Thyroid gland (tissue), 4 donors: ENCODE data around the gene CTNNA3.

Experiments
- CTCF ChIP-seq, 6 experiments: fragments of 200-600 bp in 3 of 6; fragments of 450-650 bp in 3 of 6; sonication (generic) in 3 of 6; IDR thresholded peaks; one replicate each; pipeline ENCODE4 v1.5.1; 2016 to 2019; ENCODE audit warnings: antibody characterized with exemption in 6 of 6, mild to moderate bottlenecking in 2 of 6, inconsistent platforms in 1 of 6, moderate library complexity in 1 of 6
- POLR2A ChIP-seq, 2 donors: fragments of 450-650 bp; IDR thresholded peaks; one replicate each; pipeline ENCODE4 v1.6.1; 2017; ENCODE audit warnings: antibody characterized with exemption in 2 of 2, mild to moderate bottlenecking in 2 of 2, moderate library complexity in 1 of 2

GRCh38 chr10:67277402-67277801 is 418.6 kb downstream of the CTNNA3 start:
- TF ChIP-seq CTCF (IDR thresholded peaks at IDR 0.05) (no peak), POLR2A (IDR thresholded peaks at IDR 0.05) (no peak)
